ENCODE data around the gene SRRM2. TPM values are rescaled to one million over a fixed set of nuclear protein-coding genes. Genes with fewer than 3 reads are reported as not detected.

Gene SRRM2
- polyA plus RNA-seq, 1 donor (not counting 4 experiments of a cell fraction or from before 2014, with no cell fraction given): 101 TPM

DNA sequence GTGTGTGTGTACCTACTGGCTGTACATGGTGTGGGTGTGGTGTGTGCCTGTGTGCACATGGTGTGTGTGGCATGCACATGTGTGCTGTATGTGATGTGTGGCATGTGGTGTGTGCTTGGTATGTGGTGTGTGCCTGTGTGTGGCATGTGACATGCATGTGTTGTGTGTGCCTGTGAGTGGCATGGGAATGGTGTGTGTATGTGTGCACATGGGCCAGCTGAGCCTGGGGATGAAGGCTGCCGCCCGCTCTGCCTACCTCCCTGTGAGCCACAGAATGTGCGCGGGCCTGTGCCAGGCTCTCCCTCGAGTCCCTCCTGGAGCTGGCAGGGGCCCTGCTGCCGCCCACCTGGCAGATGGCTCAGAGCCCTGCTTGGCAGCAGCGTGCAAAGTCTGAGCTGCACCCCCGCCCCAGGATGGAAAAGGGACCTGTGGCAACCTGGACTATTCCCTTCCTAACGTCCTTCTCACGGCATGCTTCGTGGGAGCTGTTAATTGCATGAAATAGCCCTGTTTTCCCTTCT, 41.7 kb upstream of the SRRM2 start:
- H3K27ac ChIP-seq (ENCODE audit: control insufficient read depth, insufficient read depth, low read length): no peak overlapping the region
- no peak overlapping the region for H3K4me3 ChIP-seq (ENCODE audit: control insufficient read depth in 2 of 3, extremely low read depth in 1 of 3, insufficient read depth in 2 of 3, low read depth in 1 of 3, low read length in 3 of 3)
- no peaks in the 10 kb centered on the region for H3K79me2 ChIP-seq (ENCODE audit: control insufficient read depth, insufficient read depth, low read length)
- peaks cover 0 to 23% of the 10 kb centered on the region in 2 experiments for H3K36me3 ChIP-seq (ENCODE audit: control insufficient read depth in 2 of 2, extremely low read depth in 1 of 2, insufficient read depth in 2 of 2, low read length in 2 of 2)
- peaks cover 6% of the 10 kb centered on the region for H3K27me3 ChIP-seq (ENCODE audit: control insufficient read depth, extremely low read depth, insufficient read depth, low read length)
- H4K20me1 ChIP-seq (ENCODE audit: control insufficient read depth, extremely low read depth, insufficient read depth, low read length): no peaks in the 10 kb centered on the region
- H3K9me3 ChIP-seq (ENCODE audit: control insufficient read depth, low read depth, low read length): no peaks in the 10 kb centered on the region
- H3K4me1 ChIP-seq (ENCODE audit: control insufficient read depth, extremely low read depth, insufficient read depth, low read length): no peaks in the 10 kb centered on the region
- no peak overlapping the region for H3K4me2 ChIP-seq (ENCODE audit: control insufficient read depth, extremely low read depth, insufficient read depth, low read depth, low read length)
- dilution Hi-C loops (cut with MboI; ENCODE audit: extremely low pct_ligation_motif_present, low sequenced_read_pairs): no loop called here
- TF ChIP-seq EZH2 (IDR thresholded peaks at IDR 0.05; ENCODE audit: low read length) (no peak), CTCF (optimal IDR thresholded peaks at IDR 0.05 in 1 of 3, IDR thresholded peaks at IDR 0.05 in 1 of 3, conservative IDR thresholded peaks at IDR 0.05 in 1 of 3; ENCODE audit: extremely low read depth in 1 of 3, insufficient read depth in 2 of 3, low read length in 3 of 3) (no peak)
- H3K9me1 ChIP-seq (ENCODE audit: control insufficient read depth, extremely low read depth, insufficient read depth, low read length): no peaks in the 10 kb centered on the region
- no peak overlapping the region for H3K9ac ChIP-seq (ENCODE audit: control insufficient read depth, extremely low read depth, insufficient read depth, low read length)
- FAIRE-seq (no peak), DNase-seq (ENCODE audit: low read depth, low spot score) (no peak)
- H2AFZ ChIP-seq (ENCODE audit: control insufficient read depth, low read length): no peak overlapping the region

DNA sequence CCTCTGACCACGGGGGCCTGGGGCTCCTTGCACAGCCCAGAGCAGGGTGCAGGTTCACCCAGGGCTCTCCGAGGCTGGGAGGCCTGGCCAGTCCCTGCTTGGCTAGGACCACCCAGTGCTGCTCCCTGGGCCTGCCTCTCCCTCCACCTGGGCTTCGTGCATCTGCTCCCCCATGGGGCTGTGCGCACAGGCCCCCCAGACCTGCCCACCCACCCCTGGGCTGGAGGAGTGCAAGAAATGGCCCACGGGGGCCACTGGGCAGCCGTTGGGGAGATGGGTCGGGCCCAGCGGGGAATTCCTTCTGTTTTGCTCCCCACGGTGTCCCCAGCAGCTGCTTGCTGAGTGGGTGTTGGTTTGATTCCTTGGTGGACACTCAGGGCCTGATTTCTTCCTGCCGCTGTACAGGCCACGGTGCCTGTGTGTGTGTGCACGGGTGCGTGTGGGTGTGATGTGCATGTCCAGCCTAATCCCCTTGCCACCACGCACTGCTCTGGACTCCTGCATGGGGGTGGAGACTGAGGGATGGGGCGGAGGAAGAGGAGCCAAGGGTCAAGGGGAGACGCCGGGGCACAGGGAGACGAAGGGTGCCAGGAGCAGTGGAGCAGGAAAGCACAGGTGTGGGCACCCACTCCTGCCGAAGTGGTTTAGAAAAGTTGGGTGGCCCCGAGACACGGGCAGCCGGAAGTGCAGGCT, 40.9 kb upstream of the SRRM2 start:
- no peak overlapping the region for H3K4me3 ChIP-seq (ENCODE audit: control insufficient read depth in 2 of 3, extremely low read depth in 1 of 3, insufficient read depth in 2 of 3, low read depth in 1 of 3, low read length in 3 of 3)
- H3K9me3 ChIP-seq (ENCODE audit: control insufficient read depth, low read depth, low read length): no peaks in the 10 kb centered on the region
- H3K9ac ChIP-seq (ENCODE audit: control insufficient read depth, extremely low read depth, insufficient read depth, low read length): no peak overlapping the region
- peaks cover 13% of the 10 kb centered on the region for H3K27me3 ChIP-seq (ENCODE audit: control insufficient read depth, extremely low read depth, insufficient read depth, low read length)
- no peak overlapping the region for H3K4me2 ChIP-seq (ENCODE audit: control insufficient read depth, extremely low read depth, insufficient read depth, low read depth, low read length)
- DNase-seq (ENCODE audit: low read depth, low spot score) (no peak), FAIRE-seq (no peak)
- no peaks in the 10 kb centered on the region for H3K9me1 ChIP-seq (ENCODE audit: control insufficient read depth, extremely low read depth, insufficient read depth, low read length)
- TF ChIP-seq CTCF (optimal IDR thresholded peaks at IDR 0.05 in 1 of 3, IDR thresholded peaks at IDR 0.05 in 1 of 3, conservative IDR thresholded peaks at IDR 0.05 in 1 of 3; ENCODE audit: extremely low read depth in 1 of 3, insufficient read depth in 2 of 3, low read length in 3 of 3) (no peak), EZH2 (IDR thresholded peaks at IDR 0.05; ENCODE audit: low read length) (no peak)
- peaks cover 0 to 23% of the 10 kb centered on the region in 2 experiments for H3K36me3 ChIP-seq (ENCODE audit: control insufficient read depth in 2 of 2, extremely low read depth in 1 of 2, insufficient read depth in 2 of 2, low read length in 2 of 2)
- no peaks in the 10 kb centered on the region for H4K20me1 ChIP-seq (ENCODE audit: control insufficient read depth, extremely low read depth, insufficient read depth, low read length)
- H2AFZ ChIP-seq (ENCODE audit: control insufficient read depth, low read length): no peak overlapping the region
- H3K79me2 ChIP-seq (ENCODE audit: control insufficient read depth, insufficient read depth, low read length): no peaks in the 10 kb centered on the region
- H3K4me1 ChIP-seq (ENCODE audit: control insufficient read depth, extremely low read depth, insufficient read depth, low read length): no peaks in the 10 kb centered on the region
- no peak overlapping the region for H3K27ac ChIP-seq (ENCODE audit: control insufficient read depth, insufficient read depth, low read length)
- dilution Hi-C loops (cut with MboI; ENCODE audit: extremely low pct_ligation_motif_present, low sequenced_read_pairs): no loop called here

Data from keratinocyte (primary cell).